HEK293 (cell line): Measurements from ENCODE around the gene CCDC51.

ENCODE experiments used
- CTCF ChIA-PET: fragments of 350-600 bp; formaldehyde crosslinking; extraction: SDS; loops from one replicate; lab custom pipeline; 2021; ENCODE audit warnings: antibody characterized with exemption; lab: Yijun Ruan, JAX
- POLR2A ChIA-PET: fragments of 300-600 bp; formaldehyde crosslinking; extraction: SDS; loops from one replicate; lab custom pipeline; 2020; ENCODE audit warnings: antibody characterized with exemption, inconsistent platforms; lab: Yijun Ruan, JAX
- H3K27ac ChIP-seq: fragments of 200-500 bp; sonication (Bioruptor generic); 2 replicates; pipeline ENCODE4 v1.5.1; 2014; ENCODE audit warnings: low read depth, low read length, control low read depth, inconsistent platforms; ENCODE audit errors: extremely low read depth
- H3K36me3 ChIP-seq, 2 experiments: fragments of 200-500 bp in 1 of 2; sonication (Bioruptor generic) in 1 of 2; 1 replicate in 1 of 2; 2 replicates in 1 of 2; pipeline ENCODE4 v1.5.1; 2014 to 2017; ENCODE audit warnings: inconsistent platforms in 2 of 2, low read length in 2 of 2; ENCODE audit not compliant: control insufficient read depth in 2 of 2, insufficient read depth in 1 of 2
- H3K4me1 ChIP-seq: fragments of 200-500 bp; sonication (Bioruptor generic); 2 replicates; pipeline ENCODE4 v1.5.1; 2014; ENCODE audit warnings: mild to moderate bottlenecking, low read length, inconsistent platforms; ENCODE audit not compliant: control insufficient read depth, insufficient read depth
- H3K4me3 ChIP-seq: 2 replicates; pipeline ENCODE4 v1.5.1; 2011; ENCODE audit warnings: low read depth, mild to moderate bottlenecking, control low read depth, low read length, moderate library complexity
- H3K9me3 ChIP-seq: fragments of 200-500 bp; sonication (Bioruptor generic); 2 replicates; pipeline ENCODE4 v1.5.1; 2014; ENCODE audit warnings: low read depth, low read length, inconsistent platforms; ENCODE audit not compliant: control insufficient read depth, insufficient read depth
- EGR2 ChIP-seq: fragments of 450-650 bp; formaldehyde crosslinking; IDR thresholded peaks from 2 replicates; pipeline ENCODE4 v1.5.1; 2016; ENCODE audit warnings: low read depth, missing biosample characterization, missing genetic modification characterization
- PBX3 ChIP-seq: sonication (generic); formaldehyde crosslinking; IDR thresholded peaks from 2 replicates; pipeline ENCODE4 v1.8.1; 2022; ENCODE audit warnings: mild to moderate bottlenecking, moderate library complexity, missing genetic modification reagents
- PRDM10 ChIP-seq: fragments of 450-650 bp; formaldehyde crosslinking; IDR thresholded peaks from 2 replicates; pipeline ENCODE4 v1.5.1; 2016; ENCODE audit warnings: missing biosample characterization, missing genetic modification characterization
- PRDM2 ChIP-seq: fragments of 450-650 bp; formaldehyde crosslinking; IDR thresholded peaks from 2 replicates; pipeline ENCODE4 v1.5.1; 2016; ENCODE audit warnings: missing biosample characterization, missing genetic modification characterization, borderline replicate concordance
- ZBTB11 ChIP-seq: fragments of 450-650 bp; formaldehyde crosslinking; conservative IDR thresholded peaks from 2 replicates; pipeline ENCODE4 v1.5.1; 2016; ENCODE audit warnings: low read depth, missing biosample characterization, missing genetic modification characterization
- ZNF140 ChIP-seq: fragments of 450-650 bp; formaldehyde crosslinking; IDR thresholded peaks from 2 replicates; pipeline ENCODE4 v1.5.1; 2016; ENCODE audit warnings: missing biosample characterization, missing genetic modification characterization
- ZNF175 ChIP-seq: fragments of 450-650 bp; formaldehyde crosslinking; IDR thresholded peaks from 2 replicates; pipeline ENCODE4 v1.5.1; 2016; ENCODE audit warnings: missing biosample characterization, missing genetic modification characterization
- ZNF2 ChIP-seq: fragments of 450-650 bp; formaldehyde crosslinking; IDR thresholded peaks from 2 replicates; pipeline ENCODE4 v1.5.1; 2016; ENCODE audit warnings: missing biosample characterization, missing genetic modification characterization
- ZNF292 ChIP-seq: fragments of 450-650 bp; formaldehyde crosslinking; IDR thresholded peaks from 2 replicates; pipeline ENCODE4 v1.5.1; 2016; ENCODE audit warnings: low read depth, missing biosample characterization, missing genetic modification characterization, borderline replicate concordance
- ZNF311 ChIP-seq: fragments of 450-650 bp; formaldehyde crosslinking; IDR thresholded peaks from 2 replicates; pipeline ENCODE4 v1.5.1; 2017; ENCODE audit warnings: missing biosample characterization, missing genetic modification characterization, borderline replicate concordance
- ZNF639 ChIP-seq: fragments of 450-650 bp; formaldehyde crosslinking; IDR thresholded peaks from 2 replicates; pipeline ENCODE4 v1.5.1; 2016; ENCODE audit warnings: missing biosample characterization, missing genetic modification characterization
- ZSCAN16 ChIP-seq: fragments of 450-650 bp; formaldehyde crosslinking; IDR thresholded peaks from 2 replicates; pipeline ENCODE4 v1.5.1; 2016; ENCODE audit warnings: missing biosample characterization, missing genetic modification characterization

The CCDC51 gene

GRCh38 chr3:48436477-48436787 is 3.5 kb downstream of the CCDC51 start (continued):
- TF ChIP-seq ZNF175 (no peak), ZNF311 (tag by site-specific recombination) (no peak), PRDM10 (no peak), PRDM2 (tag by site-specific recombination) (no peak), EGR2 (tag by site-specific recombination) (no peak)

- Histone ChIP-seq H3K27ac (no peak overlapping the region), H3K4me1 (no peaks in the 10 kb centered on the region), H3K36me3 (peaks cover 0 to 38% of the 10 kb centered on the region in 2 experiments; a peak in 1 of 3 replicates), H3K4me3 (no peak overlapping the region), H3K9me3 (no peaks in the 10 kb centered on the region)
- POLR2A ChIA-PET = interaction anchor here (0.6 to 2.5 kb wide), 6 partner anchors 10 to 175 kb away, joined by 4 to 22 read pairs (median 4); partner anchors contain the start of genes ATRIP and PFKFB4
- CTCF ChIA-PET = interaction anchor here (0.5 to 5.9 kb wide), 93 partner anchors 10 to 1476 kb away, joined by 3 to 238 read pairs (median 5); partner anchors contain the start of genes ATRIP, CAMP, CDC25A and NME6
- TF ChIP-seq ZBTB11 (no peak), ZNF639 (tag by site-specific recombination) (no peak), PBX3 (CRISPR knock-in tag) (no peak), ZNF292 (tag by site-specific recombination) (no peak), PRDM2 (tag by site-specific recombination) (no peak), ZNF140 (tag by site-specific recombination) (no peak), ZSCAN16 (tag by site-specific recombination) (no peak), ZNF2 (tag by site-specific recombination) (peak; percentile 99)
Observed at GRCh38 chr3:48435774-48436476, 4.0 kb downstream of the CCDC51 start.
